BLaER1 (cell line): ENCODE data around the gene MYCT1.

Experiments
- H3K27ac ChIP-seq: shearing (Covaris generic); formaldehyde crosslinking; 2 replicates; pipeline ENCODE4 v1.8.1; 2022
- H3K27me3 ChIP-seq: shearing (Covaris generic); formaldehyde crosslinking; 2 replicates; pipeline ENCODE4 v1.8.1; 2022
- H3K36me3 ChIP-seq: shearing (Covaris generic); formaldehyde crosslinking; 2 replicates; pipeline ENCODE4 v1.8.1; 2022
- H3K4me1 ChIP-seq: shearing (Covaris generic); formaldehyde crosslinking; 2 replicates; pipeline ENCODE4 v1.8.1; 2022
- H3K4me2 ChIP-seq: shearing (Covaris generic); formaldehyde crosslinking; 2 replicates; pipeline ENCODE4 v1.8.1; 2022
- H3K4me3 ChIP-seq: shearing (Covaris generic); formaldehyde crosslinking; 2 replicates; pipeline ENCODE4 v1.8.1; 2022
- H3K9ac ChIP-seq: shearing (Covaris generic); formaldehyde crosslinking; 2 replicates; pipeline ENCODE4 v1.8.1; 2022
- H3K9me3 ChIP-seq: shearing (Covaris generic); formaldehyde crosslinking; 2 replicates; pipeline ENCODE4 v1.8.1; 2022
- H4K20me1 ChIP-seq: shearing (Covaris generic); formaldehyde crosslinking; 2 replicates; pipeline ENCODE4 v1.8.1; 2022
- Cebpa-rat ChIP-seq: shearing (Covaris generic); IDR thresholded peaks from 2 replicates; pipeline ENCODE4 v1.8.1; 2022

MYCT1 gene

GRCh38 chr6:152749336-152749735, 51.6 kb downstream of the MYCT1 start:
- Histone ChIP-seq H3K4me3 (no peak overlapping the region), H4K20me1 (no peaks in the 10 kb centered on the region), H3K4me2 (no peak overlapping the region), H3K9me3 (no peaks in the 10 kb centered on the region), H3K27ac (no peak overlapping the region), H3K4me1 (no peaks in the 10 kb centered on the region), H3K36me3 (no peaks in the 10 kb centered on the region), H3K9ac (no peak overlapping the region), H3K27me3 (no peaks in the 10 kb centered on the region)
- no peak for TF ChIP-seq Cebpa-rat

- Histone ChIP-seq H3K27me3 (no peaks in the 10 kb centered on the region), H3K4me2 (no peak within 1 kb of the TSS), H3K36me3 (no peaks in the 10 kb centered on the region), H3K27ac (no peak within 1 kb of the TSS), H3K4me1 (no peaks in the 10 kb centered on the region), H4K20me1 (no peaks in the 10 kb centered on the region), H3K9ac (no peak within 1 kb of the TSS), H3K4me3 (no peak within 1 kb of the TSS), H3K9me3 (no peaks in the 10 kb centered on the region)
- TF ChIP-seq Cebpa-rat, result no peak
Observed at GRCh38 chr6:152750694-152751093, 53.0 kb downstream of the MYCT1 start, which contains the start of gene VIP. TSS of gene VIP (plus strand) at chr6:152750797. CDS start at chr6:152752178, 1,381 bp downstream.

DNA sequence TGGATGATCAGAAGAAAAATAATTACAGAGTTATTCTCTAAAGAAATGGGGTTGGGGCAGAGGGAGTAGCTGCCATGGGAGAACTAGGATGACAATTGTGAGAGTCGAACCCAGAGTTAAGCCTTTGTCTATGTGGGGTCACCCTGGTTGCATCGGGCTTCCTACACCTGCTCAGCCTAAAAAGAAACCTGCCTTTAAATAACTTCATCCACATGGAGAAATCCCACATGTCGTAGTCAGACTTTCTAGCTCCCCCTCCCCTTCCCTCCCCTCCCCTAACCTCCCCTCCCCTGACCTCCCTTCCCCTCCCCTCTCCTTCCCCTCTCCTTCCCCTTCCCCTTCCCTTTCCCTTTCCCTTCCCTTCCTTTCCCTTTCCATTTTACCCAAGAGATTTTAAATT, 67.6 kb downstream of the MYCT1 start:
- no peaks in the 10 kb centered on the region for H3K36me3 ChIP-seq
- no peaks in the 10 kb centered on the region for H3K4me1 ChIP-seq
- H3K9me3 ChIP-seq, result no peaks in the 10 kb centered on the region
- no peak for TF ChIP-seq Cebpa-rat
- no peak overlapping the region for H3K4me3 ChIP-seq
- no peak overlapping the region for H3K9ac ChIP-seq
- no peaks in the 10 kb centered on the region for H4K20me1 ChIP-seq
- no peaks in the 10 kb centered on the region for H3K27me3 ChIP-seq
- H3K27ac ChIP-seq, result no peak overlapping the region
- H3K4me2 ChIP-seq, result no peak overlapping the region

DNA sequence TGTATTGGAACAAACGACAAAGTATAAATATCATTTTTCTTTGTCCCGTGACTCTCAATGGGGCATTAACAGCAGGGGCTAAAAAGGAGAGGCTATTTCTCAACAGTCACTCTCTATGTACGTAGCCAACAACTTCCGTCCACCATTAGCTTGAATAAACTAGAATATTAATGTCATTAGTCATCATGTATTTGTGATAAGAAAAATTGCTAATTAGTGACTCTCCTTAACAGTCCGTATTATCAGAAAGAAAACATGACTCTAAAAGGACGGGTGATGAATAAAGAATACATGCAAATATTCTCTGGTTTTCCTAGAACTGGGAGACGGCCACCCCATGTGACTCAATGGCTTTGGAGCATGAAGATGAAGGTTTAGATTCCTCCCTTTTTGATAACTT, 71.5 kb downstream of the MYCT1 start:
- Histone ChIP-seq H3K4me2 (no peak overlapping the region), H3K4me3 (no peak overlapping the region), H3K27me3 (no peaks in the 10 kb centered on the region), H4K20me1 (no peaks in the 10 kb centered on the region), H3K9me3 (no peaks in the 10 kb centered on the region), H3K9ac (no peak overlapping the region), H3K27ac (no peak overlapping the region), H3K36me3 (no peaks in the 10 kb centered on the region), H3K4me1 (no peaks in the 10 kb centered on the region)
- no peak for TF ChIP-seq Cebpa-rat

DNA sequence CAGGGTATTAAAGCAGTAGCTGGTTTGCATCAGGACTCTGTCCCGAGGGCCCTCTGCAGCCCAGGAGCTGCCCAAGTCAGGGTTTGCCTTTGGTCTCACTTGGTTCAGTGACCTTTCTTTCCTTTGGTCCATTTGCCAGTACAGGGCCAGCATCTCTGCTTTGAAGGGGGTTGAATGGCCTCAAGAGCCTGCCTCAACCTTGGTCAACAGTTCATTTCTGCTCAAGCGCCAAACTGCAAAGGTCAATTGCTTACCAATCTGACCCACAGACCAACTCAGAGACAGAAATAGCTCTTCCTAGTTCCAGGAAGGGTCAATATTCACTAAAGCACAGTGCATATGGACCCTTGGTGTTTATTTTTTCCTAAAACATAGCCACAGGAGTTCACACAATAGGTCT, 72.3 kb downstream of the MYCT1 start:
- H3K4me2 ChIP-seq, result no peak overlapping the region
- TF ChIP-seq Cebpa-rat, result no peak
- no peaks in the 10 kb centered on the region for H4K20me1 ChIP-seq
- no peaks in the 10 kb centered on the region for H3K4me1 ChIP-seq
- H3K9ac ChIP-seq, result no peak overlapping the region
- H3K9me3 ChIP-seq, result no peaks in the 10 kb centered on the region
- no peak overlapping the region for H3K4me3 ChIP-seq
- H3K27ac ChIP-seq, result no peak overlapping the region
- no peaks in the 10 kb centered on the region for H3K36me3 ChIP-seq
- no peaks in the 10 kb centered on the region for H3K27me3 ChIP-seq

- TF ChIP-seq Cebpa-rat, result no peak
- Histone ChIP-seq H3K4me2 (no peak overlapping the region), H3K36me3 (no peaks in the 10 kb centered on the region), H3K4me1 (no peaks in the 10 kb centered on the region), H3K9me3 (no peaks in the 10 kb centered on the region), H3K9ac (no peak overlapping the region), H3K27me3 (no peaks in the 10 kb centered on the region), H4K20me1 (no peaks in the 10 kb centered on the region), H3K27ac (no peak overlapping the region), H3K4me3 (no peak overlapping the region)
Observed at GRCh38 chr6:152771061-152771687, 73.5 kb downstream of the MYCT1 start.
